GM12878 (cell line): ENCODE measurements around the gene GIMAP8. TPM values are rescaled to one million over a fixed set of nuclear protein-coding genes. Genes with fewer than 3 reads are reported as not detected.

Experiments
- ATAC-seq: fragments of 200-7000 bp; cut with Tn5 transposase; 3 replicates; pipeline ENCODE4 v1.9.1; 2020; ENCODE audit warnings: mild to moderate bottlenecking, moderate library complexity
- BruUV-seq: library from RNA; stranded (reverse); fragments of 400-500 nt; replicated peaks from 2 replicates; lab custom pipeline; 2021; lab: Mats Ljungman, UMichigan
- CTCF ChIA-PET: fragments of 300-600 bp; sonication (Branson Sonifier 250); formaldehyde crosslinking; extraction: SDS; loops from one replicate; lab custom pipeline; 2021; ENCODE audit warnings: inconsistent platforms; lab: Yijun Ruan, JAX
- POLR2A ChIA-PET: fragments of 350-600 bp; formaldehyde crosslinking; extraction: SDS; loops from one replicate; lab custom pipeline; 2021; ENCODE audit warnings: inconsistent platforms; lab: Charles Lee
- RAD21 ChIA-PET: fragments of 300-600 bp; sonication (Branson Sonifier 250); formaldehyde crosslinking; loops from one replicate; lab custom pipeline; 2023; ENCODE audit warnings: antibody characterized with exemption; ENCODE audit not compliant: unreplicated experiment; lab: Charles Lee
- SMC1A ChIA-PET: fragments of 300-600 bp; sonication (Branson Sonifier 250); formaldehyde crosslinking; loops from one replicate; lab custom pipeline; 2023; ENCODE audit not compliant: unreplicated experiment, uncharacterized antibody; lab: Charles Lee
- DNase-seq: peaks from one replicate; pipeline ENCODE4 v3.0.0-alpha.2; 2011; ENCODE audit warnings: low read depth, low spot score
- FAIRE-seq: peaks from 3 replicates; lab custom pipeline; 2011; peaks lifted over from hg19 to GRCh38; lab: Jason Lieb, UNC
- H2AFZ ChIP-seq: 2 replicates; pipeline ENCODE4 v1.6.0; 2011; ENCODE audit warnings: low read depth, low read length, control low read depth; ENCODE audit not compliant: control insufficient read depth
- H3K27ac ChIP-seq: 2 replicates; pipeline ENCODE4 v1.5.1; 2011; ENCODE audit warnings: control low read depth; ENCODE audit not compliant: control insufficient read depth, insufficient read depth
- H3K27me3 ChIP-seq, 2 experiments: replicated peaks in 1 of 2; 2 replicates each; pipeline versions ENCODE4 v1.6.0 to v1.6.1; 2011; ENCODE audit warnings: low read length in 1 of 2; ENCODE audit not compliant: control insufficient read depth in 2 of 2, insufficient read depth in 2 of 2
- H3K36me3 ChIP-seq, 2 experiments: 2 replicates each; pipeline ENCODE4 v1.5.1; 2011; ENCODE audit warnings: low read length in 1 of 2; ENCODE audit not compliant: control insufficient read depth in 2 of 2, insufficient read depth in 2 of 2
- H3K4me1 ChIP-seq: 2 replicates; pipeline ENCODE4 v1.6.1; 2011; ENCODE audit warnings: mild to moderate bottlenecking, low read length, moderate library complexity, mixed read lengths; ENCODE audit not compliant: control insufficient read depth, insufficient read depth
- H3K4me2 ChIP-seq: 2 replicates; pipeline ENCODE4 v1.6.0; 2011; ENCODE audit warnings: control low read depth; ENCODE audit not compliant: control insufficient read depth, insufficient read depth
- H3K4me3 ChIP-seq: fragments of 200-600 bp; sonication (generic); 2 replicates; pipeline ENCODE4 v1.5.1; 2016
- H3K79me2 ChIP-seq: 2 replicates; pipeline ENCODE4 v1.6.0; 2011; ENCODE audit warnings: low read length; ENCODE audit not compliant: control insufficient read depth, insufficient read depth
- H3K9ac ChIP-seq: 2 replicates; pipeline ENCODE4 v1.8.0; 2011; ENCODE audit warnings: low read length, control low read depth, mixed read lengths; ENCODE audit not compliant: control insufficient read depth, insufficient read depth
- H3K9me3 ChIP-seq: replicated peaks from 3 replicates; pipeline ENCODE4 v1.5.1; 2011; ENCODE audit warnings: mild to moderate bottlenecking, low read length; ENCODE audit not compliant: control insufficient read depth, insufficient read depth
- H4K20me1 ChIP-seq: 2 replicates; pipeline ENCODE4 v1.6.0; 2011; ENCODE audit not compliant: control insufficient read depth, insufficient read depth
- CUX1 ChIP-seq: IDR thresholded peaks from 2 replicates; pipeline ENCODE4 v1.6.1; 2012; ENCODE audit warnings: improper control_type of control experiment, low read depth, low read length; ENCODE audit not compliant: insufficient replicate concordance
- JUND ChIP-seq: IDR thresholded peaks from 2 replicates; pipeline ENCODE4 v1.6.1; 2012; ENCODE audit warnings: low read depth, mild to moderate bottlenecking, low read length, improper control_type of control experiment, moderate library complexity
- POU2F2 ChIP-seq: IDR thresholded peaks from 3 replicates; pipeline ENCODE4 v1.6.1; 2011; ENCODE audit warnings: low read depth, mild to moderate bottlenecking, low read length, borderline replicate concordance
- PRDM15 ChIP-seq: fragments of 450-650 bp; formaldehyde crosslinking; IDR thresholded peaks from 2 replicates; pipeline ENCODE4 v1.4.0; 2020; ENCODE audit warnings: mild to moderate bottlenecking, moderate library complexity
- SIN3A ChIP-seq: IDR thresholded peaks from 2 replicates; pipeline ENCODE4 v1.6.1; 2012; ENCODE audit warnings: low read depth, low read length, improper control_type of control experiment
- STAT1 ChIP-seq: fragments of 450-650 bp; conservative IDR thresholded peaks from 2 replicates; pipeline ENCODE4 v1.6.1; 2014; ENCODE audit warnings: antibody characterized with exemption, mild to moderate bottlenecking
- WGBS: methylation state at CpG from one replicate; pipeline ENCODE4 v1.1.6; 2016; ENCODE audit warnings: low lambda C conversion rate; ENCODE audit not compliant: insufficient replicate concordance, insufficient coverage; ENCODE audit errors: missing lambda C conversion rate; 5-methylcytosine and 5-hydroxymethylcytosine counted together
- in situ Hi-C: fragments of 300-500 bp; cut with MboI; formaldehyde crosslinking; loops from 9 replicates; pipeline ENCODE4 v1.14.3; 2018; ENCODE audit warnings: mixed read lengths
- intact Hi-C: fragments of 100-400 bp; cut with micrococcal nuclease; formaldehyde crosslinking; loops from one replicate; pipeline ENCODE4 v1.14.2; 2022; ENCODE audit not compliant: unreplicated experiment
- polyA plus RNA-seq, 11 experiments: library from polyadenylated mRNA; depleted of rRNA in 4 of 11; unstranded in 6 of 11; stranded (reverse) in 5 of 11; fragments of >200 nt; fragmentation: Nextera tagmentation in 4 of 11; fragmentation: Illumina TruSeq in 1 of 11; extraction: Ambion mirVana in 4 of 11; extraction: Trizol in 1 of 11; gene quantifications; 1 replicate in 1 of 11; 2 replicates in 10 of 11; pipeline versions ENCODE4 v1.2.1 to v1.2.3, GENCODE V29; 2011 to 2016; ENCODE audit warnings: inconsistent platforms in 2 of 11, missing spikeins in 2 of 11, low read depth in 1 of 11
- total RNA-seq, 4 experiments: library from RNA; depleted of rRNA in 3 of 4; stranded (reverse); fragments of >200 nt in 3 of 4; fragmentation: Illumina TruSeq in 1 of 4; extraction: Trizol in 1 of 4; gene quantifications; 2 replicates each; pipeline versions ENCODE4 v1.2.1 to v1.2.3, GENCODE V29; 2013 to 2021
- TF ChIP-seq, protein P1 (sequence below): fragments of 450-650 bp; IDR thresholded peaks from 2 replicates; pipeline ENCODE4 v1.6.1; 2018; ENCODE audit warnings: borderline replicate concordance, mild to moderate bottlenecking; ENCODE audit not compliant: partially characterized antibody
- TF ChIP-seq, protein P2 (sequence below): IDR thresholded peaks from 2 replicates; pipeline ENCODE4 v1.6.1; 2012; ENCODE audit warnings: low read depth, low read length, improper control_type of control experiment

Gene GIMAP8
- total and polyA plus RNA-seq, 10 of the 15 experiments (the other 5 are each of a cell fraction or from before 2014, with no cell fraction given), result 0.66 to 9.7 (median 4.7) TPM

DNA sequence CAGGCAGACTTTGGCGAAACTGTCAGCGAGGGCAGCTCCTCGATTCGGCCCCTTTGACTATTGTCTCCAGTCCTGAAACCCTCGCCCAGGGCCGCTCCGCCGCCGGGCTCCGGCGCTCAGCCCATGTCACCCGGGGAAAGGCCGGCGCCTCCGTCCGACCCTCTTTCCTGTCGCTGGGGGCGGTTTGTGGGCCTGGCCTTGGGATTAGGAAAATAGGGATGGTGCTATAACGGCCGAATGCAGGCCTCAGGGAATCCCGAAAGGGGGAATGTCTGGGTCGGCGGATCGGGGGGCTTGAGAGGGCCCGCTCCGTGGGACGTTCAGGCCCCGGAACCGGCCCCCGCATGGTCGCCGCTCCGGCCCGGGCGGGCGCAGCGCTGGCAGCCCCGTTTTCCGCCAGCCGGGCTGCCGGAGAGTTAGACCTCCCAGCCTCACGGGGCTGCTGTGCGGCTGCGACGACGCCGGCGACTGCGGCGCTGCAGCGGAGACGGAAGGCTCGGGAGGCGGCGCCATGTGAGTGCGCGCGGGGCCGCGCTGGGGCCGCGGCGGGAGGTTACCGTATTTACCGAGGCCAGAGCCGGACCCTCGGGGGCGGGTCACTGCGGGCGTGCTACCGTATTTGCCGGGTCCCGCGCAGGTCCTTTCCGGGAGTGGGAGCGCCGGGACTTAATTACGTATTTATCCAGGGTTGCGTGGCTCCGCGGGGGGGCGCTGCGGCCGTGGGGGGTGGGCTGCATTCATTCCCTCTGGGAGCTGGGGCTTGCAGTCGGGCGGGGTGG is 45.4 kb upstream of the GIMAP8 start:
- H3K4me3 ChIP-seq, result peak overlapping the region; percentile 91
- DNase-seq (no peak), ATAC-seq (peak; percentile 62), FAIRE-seq (peak; percentile 65)
- peaks cover 4% of the 10 kb centered on the region for H3K79me2 ChIP-seq
- H3K27ac ChIP-seq, result peak overlapping the region; percentile 89
- POLR2A ChIA-PET, result interaction anchor here (0.6 to 5.9 kb wide), 15 partner anchors 19 to 58 kb away, joined by 3 to 89 read pairs (median 5); partner anchors contain the start of gene REPIN1
- no peaks in the 10 kb centered on the region for H4K20me1 ChIP-seq
- RAD21 ChIA-PET, result interaction anchor here (0.6 to 3.6 kb wide), 19 partner anchors 16 to 50 kb away, joined by 3 to 33 read pairs (median 13); partner anchors contain the start of genes GIMAP8 and REPIN1
- H3K9ac ChIP-seq, result peak overlapping the region; percentile 85
- peak overlapping the region; percentile 76 for H2AFZ ChIP-seq
- CTCF ChIA-PET, result interaction anchor here (0.7 to 11.6 kb wide), 14 partner anchors 14 to 598 kb away, joined by 3 to 72 read pairs (median 6); partner anchors contain the start of gene REPIN1
- peaks cover 58% of the 10 kb centered on the region for H3K4me1 ChIP-seq
- in situ Hi-C loops (loop anchor here (25.0 kb wide), 1 partner anchor 343 kb away; no protein-coding TSS in a partner anchor), intact Hi-C loops (loop anchor here (1.0 kb wide), 1 partner anchor 36 kb away; no protein-coding TSS in a partner anchor)
- H3K36me3 ChIP-seq, result no peaks in the 10 kb centered on the region; a peak in 1 of 4 replicates
- SMC1A ChIA-PET, result interaction anchor here (0.8 to 7.4 kb wide), 16 partner anchors 12 to 86 kb away, joined by 3 to 48 read pairs (median 12); no protein-coding TSS in a partner anchor
- 3% methylated on average over 73 of the region's 86 CpGs for WGBS
- BruUV-seq, result no TSS peak
- no peaks in the 10 kb centered on the region for H3K27me3 ChIP-seq
- no peaks in the 10 kb centered on the region for H3K9me3 ChIP-seq
- peak overlapping the region; percentile 87 for H3K4me2 ChIP-seq
- TF ChIP-seq POU2F2, result peak; percentile 70; the same call in 2 of the 3 replicates
- TF ChIP-seq STAT1, result 0 out of 2 replicates have a peak, but pooled peaks have one; percentile 62
- TF ChIP-seq PRDM15 (CRISPR knock-in tag), result no peak
- TF ChIP-seq SIN3A, result no peak; the same call in 1 of the 2 replicates
- TF ChIP-seq, protein P1, sequence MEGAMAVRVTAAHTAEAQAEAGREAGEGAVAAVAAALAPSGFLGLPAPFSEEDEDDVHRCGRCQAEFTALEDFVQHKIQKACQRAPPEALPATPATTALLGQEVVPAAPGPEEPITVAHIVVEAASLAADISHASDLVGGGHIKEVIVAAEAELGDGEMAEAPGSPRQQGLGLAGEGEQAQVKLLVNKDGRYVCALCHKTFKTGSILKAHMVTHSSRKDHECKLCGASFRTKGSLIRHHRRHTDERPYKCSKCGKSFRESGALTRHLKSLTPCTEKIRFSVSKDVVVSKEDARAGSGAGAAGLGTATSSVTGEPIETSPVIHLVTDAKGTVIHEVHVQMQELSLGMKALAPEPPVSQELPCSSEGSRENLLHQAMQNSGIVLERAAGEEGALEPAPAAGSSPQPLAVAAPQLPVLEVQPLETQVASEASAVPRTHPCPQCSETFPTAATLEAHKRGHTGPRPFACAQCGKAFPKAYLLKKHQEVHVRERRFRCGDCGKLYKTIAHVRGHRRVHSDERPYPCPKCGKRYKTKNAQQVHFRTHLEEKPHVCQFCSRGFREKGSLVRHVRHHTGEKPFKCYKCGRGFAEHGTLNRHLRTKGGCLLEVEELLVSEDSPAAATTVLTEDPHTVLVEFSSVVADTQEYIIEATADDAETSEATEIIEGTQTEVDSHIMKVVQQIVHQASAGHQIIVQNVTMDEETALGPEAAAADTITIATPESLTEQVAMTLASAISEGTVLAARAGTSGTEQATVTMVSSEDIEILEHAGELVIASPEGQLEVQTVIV, result no peak
- TF ChIP-seq, protein P2, sequence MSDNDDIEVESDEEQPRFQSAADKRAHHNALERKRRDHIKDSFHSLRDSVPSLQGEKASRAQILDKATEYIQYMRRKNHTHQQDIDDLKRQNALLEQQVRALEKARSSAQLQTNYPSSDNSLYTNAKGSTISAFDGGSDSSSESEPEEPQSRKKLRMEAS, result peak; percentile 41; the same call in 1 of the 2 replicates
- no peak for TF ChIP-seq JUND
- TF ChIP-seq CUX1, result peak; percentile 22
